HG02870 (cell line): Measurements from ENCODE around the gene PARP9.

ENCODE experiments used
- ATAC-seq: cut with Tn5 transposase; IDR thresholded peaks from one replicate; pipeline ENCODE4 v1.9.1; 2021; ENCODE audit warnings: mild to moderate bottlenecking, moderate library complexity; ENCODE audit not compliant: unreplicated experiment

Gene PARP9

GRCh38 chr3:122493296-122493695, 70.8 kb downstream of the PARP9 start:
- ATAC-seq, result no peak

GRCh38 chr3:122488262-122488973, 75.7 kb downstream of the PARP9 start:
- ATAC-seq, result no peak

- ATAC-seq, result no peak
Observed at GRCh38 chr3:122484985-122485384, 79.1 kb downstream of the PARP9 start.

- no peak for ATAC-seq
Observed at GRCh38 chr3:122481390-122481789, 82.7 kb downstream of the PARP9 start.
